Sciatic nerve (tissue), 2 donors: Measurements from ENCODE around the gene BFSP1. TPM values are rescaled to one million over a fixed set of nuclear protein-coding genes. Genes with fewer than 3 reads are reported as not detected.

ENCODE experiments used
- ATAC-seq: fragments of 200-7000 bp; cut with Tn5 transposase; one replicate; pipeline ENCODE4 v1.9.1; 2020; ENCODE audit warnings: mild to moderate bottlenecking, moderate library complexity
- DNase-seq: peaks from one replicate; pipeline ENCODE4 v3.0.0-alpha.2; 2020; ENCODE audit warnings: low spot score
- intact Hi-C: fragments of 100-400 bp; cut with DNase I; formaldehyde crosslinking; loops from one replicate; pipeline ENCODE4 v1.14.2; 2022
- total RNA-seq: library from RNA; stranded (reverse); fragmentation: NEBNext Ultra II Directional; extraction: Animal tissue kit (Norgen Biotek cat#: 25700); gene quantifications from one replicate; pipeline ENCODE4 v1.2.1, GENCODE V29; 2021
- donor health status: DM: no; HTN: no; CAD: no.
- donor health status: DM: no; HTN: no; CAD: no.

The BFSP1 gene
- total RNA-seq, 1 donor from 2014 or later: 0.98 TPM

DNA sequence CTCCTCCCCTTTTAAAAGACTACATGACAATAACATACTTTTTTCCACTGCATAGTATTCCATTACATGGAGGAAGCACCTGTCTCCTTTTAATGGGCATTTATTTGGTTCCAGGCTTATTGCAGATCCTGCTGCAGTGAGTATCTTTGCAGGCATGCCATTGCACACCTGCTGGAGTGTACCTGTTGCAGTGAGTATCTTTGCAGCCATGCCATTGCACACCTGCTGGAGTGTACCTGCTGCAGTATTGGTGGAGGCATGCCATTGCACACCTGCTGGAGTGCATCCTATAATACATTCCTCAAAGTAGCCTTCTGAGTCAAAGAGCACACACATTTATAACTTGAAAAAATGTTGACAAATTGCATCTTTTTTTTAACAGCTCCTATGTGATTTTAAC, 1.6 kb downstream of the BFSP1 start:
- intact Hi-C loops: no loop called here
- ATAC-seq: no peak

DNA sequence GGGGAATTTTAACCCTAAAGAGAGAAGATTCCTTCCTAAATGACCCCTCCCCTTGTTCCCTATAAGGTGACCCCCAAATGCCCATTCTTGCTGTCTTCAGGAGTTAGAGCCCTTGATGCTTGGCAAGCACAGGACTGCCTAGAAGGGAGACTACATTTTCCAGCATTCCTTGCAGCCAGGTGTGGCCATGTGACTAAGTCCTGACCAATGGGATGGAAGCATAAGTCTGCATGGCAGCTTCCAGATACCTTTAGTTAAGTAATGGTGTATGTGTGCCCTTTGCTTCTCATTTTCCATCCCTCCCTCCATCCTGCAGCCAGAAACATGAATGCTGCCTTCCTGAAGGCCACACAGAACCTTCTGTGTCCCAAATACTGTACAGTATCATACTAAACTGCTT, 5.5 kb downstream of the BFSP1 start:
- no peak for ATAC-seq
- DNase-seq: no peak
- intact Hi-C loops: no loop called here

More for the DNA sequence above, 1.6 kb downstream of the BFSP1 start:
- no peak for DNase-seq

DNA sequence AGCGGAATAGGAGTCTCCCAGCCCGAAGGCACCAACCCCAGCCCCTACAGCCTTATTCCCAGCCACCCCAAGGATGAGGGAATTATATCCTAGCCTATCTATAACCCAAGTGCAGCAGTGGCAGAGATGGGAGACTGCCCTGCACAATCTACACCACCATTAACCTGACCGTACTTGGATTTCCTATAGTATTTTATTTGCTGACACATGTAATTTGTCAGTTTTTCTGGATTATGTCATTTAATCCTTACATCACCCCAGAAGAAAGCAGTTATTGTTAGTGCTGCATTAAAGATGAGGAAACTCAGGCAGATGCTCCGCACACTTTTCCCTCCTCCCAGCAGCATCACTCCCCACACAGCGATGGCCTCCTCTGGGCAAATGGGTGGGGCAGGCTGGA, 6.0 kb downstream of the BFSP1 start:
- DNase-seq (no peak), ATAC-seq (no peak)
- intact Hi-C loops: no loop called here

GRCh38 chr20:17524560-17524959, 6.6 kb downstream of the BFSP1 start:
- ATAC-seq (no peak), DNase-seq (no peak)
- intact Hi-C loops: no loop called here

DNA sequence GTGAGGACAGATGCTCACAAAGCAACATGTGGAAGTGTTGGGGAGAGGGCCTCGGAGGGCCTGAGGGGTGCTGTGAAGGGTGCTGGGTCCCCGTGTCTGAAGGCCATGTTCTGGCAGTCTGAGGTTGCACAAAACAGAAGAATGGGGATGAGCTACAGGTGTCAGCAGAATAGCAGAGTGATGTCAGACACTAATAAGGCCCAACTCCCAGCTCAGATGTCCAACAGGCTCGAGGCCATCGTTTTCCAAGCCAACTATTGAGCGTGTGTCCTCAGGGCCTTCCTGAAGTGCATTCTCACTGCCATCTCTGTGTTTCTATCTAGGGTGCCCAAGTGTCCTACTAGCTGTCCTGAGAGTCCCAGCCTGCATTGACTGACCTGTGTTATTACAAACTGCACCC, 7.9 kb downstream of the BFSP1 start:
- ATAC-seq (no peak), DNase-seq (no peak)
- intact Hi-C loops: no loop called here

DNA sequence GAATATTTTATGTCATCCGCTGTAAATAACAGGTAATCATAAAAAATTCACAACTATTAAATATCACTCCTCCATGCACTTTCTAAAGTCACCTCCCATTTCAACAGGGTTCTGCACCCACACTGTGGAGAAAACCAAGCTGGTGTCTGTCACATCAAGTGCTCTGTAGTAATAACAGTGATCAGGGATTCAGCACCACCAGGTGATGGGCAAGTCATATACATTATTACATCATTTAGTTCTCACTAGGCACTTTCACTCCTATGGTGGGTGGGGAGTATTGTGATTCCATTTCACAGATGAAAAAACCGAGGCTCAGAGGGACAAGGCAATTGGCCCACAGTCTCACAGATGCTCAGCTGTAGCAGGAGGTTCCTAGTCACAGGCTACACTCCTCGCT, 8.7 kb downstream of the BFSP1 start:
- ATAC-seq (no peak), DNase-seq (no peak)
- intact Hi-C loops: no loop called here

- intact Hi-C loops: no loop called here
- ATAC-seq (no peak), DNase-seq (no peak)
These were observed 10.6 kb downstream of the BFSP1 start for GRCh38 chr20:17520583-17520982.

- intact Hi-C loops: no loop called here
- DNase-seq (no peak), ATAC-seq (no peak)
These were observed 11.4 kb downstream of the BFSP1 start for GRCh38 chr20:17519606-17520285.

DNA sequence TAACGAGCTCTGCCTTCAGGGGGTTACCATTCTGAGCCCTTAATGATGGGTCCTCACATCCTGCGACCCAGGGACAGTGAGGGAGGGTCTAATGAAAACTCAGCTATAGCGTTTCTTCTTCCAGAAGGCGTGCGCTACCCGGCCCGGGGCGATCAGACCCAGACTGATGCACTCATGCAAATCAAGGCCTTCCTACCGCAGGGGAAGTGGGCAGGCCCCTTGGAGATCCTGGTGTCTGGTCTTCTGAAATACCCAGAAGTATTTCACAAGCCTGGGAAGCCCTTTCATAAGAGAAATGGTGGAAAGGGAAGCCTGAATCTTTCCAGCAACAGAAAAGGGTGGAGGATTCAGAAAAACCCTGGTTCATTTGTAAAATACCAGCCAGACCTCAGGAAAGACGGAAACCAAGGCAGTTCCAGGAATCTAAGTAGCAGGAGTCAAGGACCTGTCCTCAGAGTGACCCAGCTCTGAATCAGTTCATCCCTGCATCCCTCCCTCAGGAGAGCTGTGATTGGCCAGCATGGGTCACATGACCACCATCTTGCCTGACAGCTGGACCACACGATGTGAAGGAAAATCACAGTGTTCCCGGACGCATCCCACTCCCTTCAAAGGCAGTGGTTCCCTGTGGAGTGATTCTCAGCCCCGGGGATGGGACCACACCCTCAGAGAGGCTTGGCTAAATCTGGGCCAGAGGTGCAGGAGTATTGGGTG, 12.7 kb downstream of the BFSP1 start:
- peak; percentile 74 for DNase-seq
- peak; percentile 77 for ATAC-seq

GRCh38 chr20:17515053-17515452, 16.1 kb downstream of the BFSP1 start:
- no peak for DNase-seq
- intact Hi-C loops: no loop called here
- no peak for ATAC-seq

More for the DNA sequence above, 12.7 kb downstream of the BFSP1 start:
- intact Hi-C loops: no loop called here

GRCh38 chr20:17513939-17514338, 17.2 kb downstream of the BFSP1 start:
- ATAC-seq (no peak), DNase-seq (no peak)
- intact Hi-C loops: no loop called here

- ATAC-seq (no peak), DNase-seq (no peak)
- intact Hi-C loops: no loop called here
These were observed 19.8 kb downstream of the BFSP1 start for GRCh38 chr20:17511401-17511800.

DNA sequence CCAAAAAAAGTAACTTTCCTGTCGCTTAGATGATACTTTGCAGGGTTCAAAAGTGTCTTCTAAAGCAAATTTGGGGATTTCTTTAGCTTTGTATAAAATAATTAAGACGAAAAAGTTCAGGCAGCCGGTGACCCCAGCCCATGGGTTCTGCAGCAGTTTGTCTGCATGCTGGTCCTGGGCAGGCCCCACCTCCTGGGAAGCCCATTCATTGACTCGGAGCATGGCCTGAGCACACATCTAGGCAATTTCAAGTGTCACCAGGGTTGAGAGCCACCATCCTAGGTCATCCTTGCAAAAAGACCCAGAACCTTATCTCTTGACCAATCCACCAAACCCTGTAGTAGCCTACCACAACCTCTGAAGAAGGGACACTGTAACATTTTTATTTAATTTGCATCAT, 20.6 kb downstream of the BFSP1 start:
- DNase-seq: no peak
- ATAC-seq: no peak
- intact Hi-C loops: no loop called here

- no peak for ATAC-seq
- no peak for DNase-seq
- intact Hi-C loops: loop anchor here (10.0 kb wide), 1 partner anchor 766 kb away; no protein-coding TSS in a partner anchor
These were observed 22.4 kb downstream of the BFSP1 start for GRCh38 chr20:17508756-17509155.

DNA sequence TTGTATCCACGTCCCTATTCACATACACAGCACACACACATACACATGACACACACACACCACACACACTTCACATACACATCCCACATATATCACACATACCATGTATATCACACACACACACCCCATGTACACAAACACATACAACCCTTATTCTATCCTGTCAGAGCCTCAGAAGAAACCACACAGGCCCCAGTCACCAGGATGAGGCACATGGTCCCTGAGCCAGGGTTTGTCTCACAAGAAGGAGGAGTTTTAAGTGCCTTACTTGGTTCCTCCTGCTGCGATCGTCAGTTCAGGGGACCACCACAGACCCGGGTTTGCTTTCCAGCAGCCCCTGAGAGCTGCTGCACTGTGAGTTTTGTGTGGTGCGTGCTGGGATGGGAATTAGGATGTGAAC, 23.6 kb downstream of the BFSP1 start:
- no peak for ATAC-seq
- intact Hi-C loops: loop anchor here (10.0 kb wide), 1 partner anchor 767 kb away; no protein-coding TSS in a partner anchor
- no peak for DNase-seq

- ATAC-seq (no peak), DNase-seq (no peak)
- intact Hi-C loops: loop anchor here (10.0 kb wide), 1 partner anchor 768 kb away; no protein-coding TSS in a partner anchor
These were observed 24.1 kb downstream of the BFSP1 start for GRCh38 chr20:17507032-17507431.

DNA sequence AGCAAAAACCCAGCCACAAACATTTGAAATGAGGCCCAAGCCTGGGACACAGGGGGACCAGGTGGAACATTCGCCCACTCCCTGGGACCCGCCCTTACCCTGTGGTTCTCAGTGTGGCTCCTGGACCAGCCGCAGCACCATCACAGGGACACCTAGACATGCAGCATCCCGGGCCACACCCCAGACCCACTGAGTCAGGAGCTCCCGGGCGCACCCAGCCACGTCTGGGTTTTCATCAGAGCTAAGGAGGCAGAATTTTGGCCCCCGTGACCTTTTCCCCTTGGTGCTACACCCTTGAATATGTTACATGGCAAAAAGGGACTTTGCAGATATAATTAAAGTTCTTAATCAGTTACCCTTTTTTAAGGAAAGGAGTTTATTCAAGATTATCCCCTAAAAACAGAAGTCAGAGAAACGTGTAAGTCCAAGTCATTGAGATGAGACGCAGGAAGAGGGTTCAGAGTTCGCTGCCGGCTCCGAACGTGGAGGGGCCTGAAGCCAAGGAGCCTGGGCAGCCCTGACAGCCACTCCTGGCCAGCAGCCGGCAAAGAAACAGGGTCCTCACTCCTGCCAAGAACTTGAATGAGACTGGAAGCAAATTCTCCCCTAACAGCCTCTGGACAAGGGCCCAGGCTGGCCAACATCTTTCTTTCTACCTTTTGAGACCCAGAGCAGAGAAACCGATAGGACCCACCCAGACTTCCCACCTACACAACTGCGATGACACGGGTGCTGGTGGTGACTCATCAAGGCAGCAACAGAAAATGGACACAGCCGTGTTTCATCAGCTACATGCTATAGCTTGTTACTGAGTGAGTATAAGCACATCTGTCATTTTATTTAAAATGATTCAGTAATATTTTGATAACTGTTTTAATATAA, 25.3 kb downstream of the BFSP1 start:
- intact Hi-C loops: loop anchor here (10.0 kb wide), 1 partner anchor 769 kb away; no protein-coding TSS in a partner anchor
- no peak for DNase-seq
- ATAC-seq: peak; percentile 27

DNA sequence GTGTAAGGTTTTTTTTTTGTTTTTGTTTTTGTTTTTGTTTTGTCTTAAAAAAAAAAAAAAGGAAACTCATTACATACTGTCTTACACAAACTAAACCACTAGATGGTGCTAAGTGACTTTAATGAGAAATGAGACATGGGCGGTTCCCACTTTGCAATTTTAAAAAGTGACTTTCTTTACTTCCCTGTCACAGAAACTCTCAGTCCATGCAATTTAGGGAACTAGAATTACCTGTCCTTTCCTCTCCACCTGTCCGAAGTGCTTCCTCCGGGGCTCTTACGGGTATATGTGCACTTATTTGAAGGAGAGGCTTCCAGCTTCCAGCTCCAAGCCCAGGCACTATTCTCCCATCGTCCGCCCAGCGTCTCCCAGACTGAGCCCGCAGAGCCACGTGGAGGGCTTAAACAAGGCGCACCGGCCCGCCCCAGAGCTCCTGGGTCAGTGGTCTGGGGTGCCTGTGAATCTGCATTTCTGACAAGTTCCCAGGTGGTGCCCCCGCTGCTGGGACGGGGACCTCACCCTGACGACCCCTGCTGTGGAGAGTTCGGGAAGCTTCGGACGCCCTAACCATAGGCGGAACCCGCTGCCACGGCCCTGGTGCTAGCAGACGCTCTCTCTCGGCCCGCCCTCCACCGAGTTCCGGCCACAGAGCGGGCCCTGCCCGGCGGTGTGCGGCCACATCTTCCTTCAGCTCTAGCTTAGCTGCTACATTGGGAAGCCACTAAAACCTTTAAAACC, 26.1 kb downstream of the BFSP1 start:
- DNase-seq: peak; percentile 79
- peak; percentile 90 for ATAC-seq
- intact Hi-C loops: loop anchor here (10.0 kb wide), 1 partner anchor 770 kb away; no protein-coding TSS in a partner anchor
